HG02885 (cell line): ENCODE measurements around the gene ADGRL4.
"Not testable (repeated sequence)": the region's sequence is repeated elsewhere in the genome, so short reads cannot be mapped to it uniquely, and the experiment has no call there.

Experiments
- ATAC-seq: cut with Tn5 transposase; IDR thresholded peaks from one replicate; pipeline ENCODE4 v1.9.1; 2021; ENCODE audit warnings: mild to moderate bottlenecking; ENCODE audit not compliant: unreplicated experiment, poor library complexity

ADGRL4 gene

GRCh38 chr1:78919150-78919549 is 87.4 kb downstream of the ADGRL4 start:
- ATAC-seq, result no peak

- no peak for ATAC-seq
Observed at GRCh38 chr1:78918157-78918556, 88.4 kb downstream of the ADGRL4 start.

GRCh38 chr1:78916986-78917385 is 89.5 kb downstream of the ADGRL4 start:
- no peak for ATAC-seq

GRCh38 chr1:78913950-78914349 is 92.6 kb downstream of the ADGRL4 start:
- no peak for ATAC-seq

GRCh38 chr1:78911956-78912880 is 94.3 kb downstream of the ADGRL4 start:
- ATAC-seq, result no peak

- no peak for ATAC-seq
Observed at GRCh38 chr1:78902641-78903040, 103.9 kb downstream of the ADGRL4 start.

- no peak for ATAC-seq
Observed at GRCh38 chr1:78894811-78895210, 111.7 kb downstream of the ADGRL4 start.

- no peak for ATAC-seq
Observed at GRCh38 chr1:78892260-78892840, 114.2 kb downstream of the ADGRL4 start.

GRCh38 chr1:78887458-78887857 is 119.1 kb downstream of the ADGRL4 start:
- no peak for ATAC-seq

- no peak for ATAC-seq
Observed at GRCh38 chr1:78884685-78885452, 121.7 kb downstream of the ADGRL4 start.

GRCh38 chr1:78880223-78880622 is 126.3 kb downstream of the ADGRL4 start:
- no peak for ATAC-seq

GRCh38 chr1:78875986-78876385 is 130.5 kb downstream of the ADGRL4 start:
- not testable (repeated sequence) for ATAC-seq

GRCh38 chr1:78872801-78873200 is 133.7 kb downstream of the ADGRL4 start:
- not testable (repeated sequence) for ATAC-seq

GRCh38 chr1:78871249-78871648 is 135.3 kb downstream of the ADGRL4 start:
- ATAC-seq, result no peak

- no peak for ATAC-seq
Observed at GRCh38 chr1:78869136-78869535, 137.4 kb downstream of the ADGRL4 start.

GRCh38 chr1:78864175-78864574 is 142.4 kb downstream of the ADGRL4 start:
- no peak for ATAC-seq

GRCh38 chr1:78856096-78856495 is 150.4 kb downstream of the ADGRL4 start:
- ATAC-seq, result no peak

GRCh38 chr1:78855258-78855657 is 151.3 kb downstream of the ADGRL4 start:
- peak; percentile 97 for ATAC-seq

- no peak for ATAC-seq
Observed at GRCh38 chr1:78854556-78854955, 152.0 kb downstream of the ADGRL4 start.

- ATAC-seq, result no peak
Observed at GRCh38 chr1:78843546-78843945, 163.0 kb downstream of the ADGRL4 start.

GRCh38 chr1:78843111-78843510 is 163.4 kb downstream of the ADGRL4 start:
- ATAC-seq, result no peak
